ENCODE results near the gene REPIN1.

DNA sequence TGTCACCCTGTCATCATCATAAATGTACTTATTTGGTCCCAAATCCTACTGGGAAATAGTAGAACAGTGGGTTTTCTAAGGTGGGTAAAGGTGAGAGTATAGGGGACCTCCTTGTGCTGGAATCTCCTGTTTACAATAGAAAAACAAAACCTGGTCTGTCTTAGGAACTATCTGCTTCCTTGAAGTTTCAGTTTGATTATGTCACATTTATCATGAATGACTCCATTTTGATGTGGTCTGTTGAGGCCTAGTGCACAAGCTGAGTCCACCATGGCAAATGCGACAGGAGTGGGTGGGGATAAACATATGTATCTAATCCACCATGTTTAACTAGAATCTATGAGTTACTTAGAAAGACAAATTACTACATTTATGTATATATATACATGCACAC, 13.0 kb upstream of the REPIN1 start:
- TF ChIP-seq, protein P1, sequence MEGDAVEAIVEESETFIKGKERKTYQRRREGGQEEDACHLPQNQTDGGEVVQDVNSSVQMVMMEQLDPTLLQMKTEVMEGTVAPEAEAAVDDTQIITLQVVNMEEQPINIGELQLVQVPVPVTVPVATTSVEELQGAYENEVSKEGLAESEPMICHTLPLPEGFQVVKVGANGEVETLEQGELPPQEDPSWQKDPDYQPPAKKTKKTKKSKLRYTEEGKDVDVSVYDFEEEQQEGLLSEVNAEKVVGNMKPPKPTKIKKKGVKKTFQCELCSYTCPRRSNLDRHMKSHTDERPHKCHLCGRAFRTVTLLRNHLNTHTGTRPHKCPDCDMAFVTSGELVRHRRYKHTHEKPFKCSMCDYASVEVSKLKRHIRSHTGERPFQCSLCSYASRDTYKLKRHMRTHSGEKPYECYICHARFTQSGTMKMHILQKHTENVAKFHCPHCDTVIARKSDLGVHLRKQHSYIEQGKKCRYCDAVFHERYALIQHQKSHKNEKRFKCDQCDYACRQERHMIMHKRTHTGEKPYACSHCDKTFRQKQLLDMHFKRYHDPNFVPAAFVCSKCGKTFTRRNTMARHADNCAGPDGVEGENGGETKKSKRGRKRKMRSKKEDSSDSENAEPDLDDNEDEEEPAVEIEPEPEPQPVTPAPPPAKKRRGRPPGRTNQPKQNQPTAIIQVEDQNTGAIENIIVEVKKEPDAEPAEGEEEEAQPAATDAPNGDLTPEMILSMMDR (conservative IDR thresholded peaks at IDR 0.05; ENCODE audit: low read depth, low read length): no peak
- no peak for TF ChIP-seq EZH2 (IDR thresholded peaks at IDR 0.05; ENCODE audit: low read length, unreplicated experiment)
